NCI-H2171 treated with DMSO at 0.1 percent for 48 hours (cell line): ENCODE results near the gene ZBTB20.

ENCODE experiments used
- DNase-seq: peaks from one replicate; lab custom pipeline; 2025; lab: John Stamatoyannopoulos, UW

Gene ZBTB20

DNA sequence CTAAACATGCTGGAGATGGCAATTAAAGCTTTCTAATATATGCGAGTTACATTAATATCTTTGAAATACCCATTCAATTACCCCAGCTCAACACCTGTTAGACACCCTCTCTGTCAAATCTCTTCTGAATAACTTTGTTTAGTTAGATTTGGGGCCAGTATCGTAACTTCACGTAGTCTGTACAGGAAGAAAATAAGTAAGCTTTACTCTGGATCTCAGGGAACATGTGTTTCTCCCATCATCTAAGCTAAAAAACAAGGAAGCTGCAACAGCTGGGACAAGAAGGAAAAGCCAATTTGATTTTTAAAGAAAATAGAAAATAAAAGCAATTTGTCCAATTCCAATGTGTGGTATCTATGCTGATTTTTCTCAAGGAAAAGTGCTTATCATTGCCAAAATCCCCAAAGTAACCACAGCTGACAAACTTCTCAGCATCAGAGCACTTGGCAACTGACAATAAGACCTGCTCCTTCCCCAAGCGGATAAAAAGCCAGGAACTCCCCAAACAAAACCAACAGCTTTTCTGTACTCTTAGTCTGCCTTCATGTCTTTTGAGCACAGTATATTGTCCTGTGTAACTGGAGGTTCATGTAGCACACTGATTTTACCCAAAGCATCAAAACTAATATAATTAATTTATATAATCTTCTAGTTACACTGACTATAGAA is 279.1 kb downstream of the ZBTB20 start:
- DNase-seq, result no peak

GRCh38 chr3:114867359-114867758 is 279.7 kb downstream of the ZBTB20 start:
- no peak for DNase-seq

- no peak for DNase-seq
Measured at GRCh38 chr3:114866430-114866829, 280.7 kb downstream of the ZBTB20 start.

- DNase-seq, result no peak
Measured at GRCh38 chr3:114864970-114865369, 282.1 kb downstream of the ZBTB20 start.

DNA sequence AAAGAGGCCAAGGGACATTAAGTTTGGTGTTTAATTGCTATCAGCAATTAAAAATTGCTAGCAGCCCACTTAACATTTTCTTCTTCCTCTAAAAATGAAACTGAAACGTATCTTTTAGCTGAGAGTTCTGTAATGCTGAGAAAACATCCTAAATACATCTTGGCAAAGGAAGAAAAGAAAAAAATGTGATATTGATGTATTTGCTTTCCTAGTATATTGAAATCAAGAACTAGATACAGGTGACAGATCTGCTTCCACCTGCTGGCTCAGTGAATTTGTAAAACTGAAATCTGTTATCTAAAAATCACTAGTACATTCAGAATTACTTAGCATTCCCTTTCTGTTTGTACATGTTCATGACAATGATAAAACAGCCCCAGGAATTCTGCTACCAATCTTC is 283.2 kb downstream of the ZBTB20 start:
- DNase-seq, result peak; percentile 36

GRCh38 chr3:114861666-114862065 is 285.4 kb downstream of the ZBTB20 start:
- DNase-seq, result peak; percentile 88

DNA sequence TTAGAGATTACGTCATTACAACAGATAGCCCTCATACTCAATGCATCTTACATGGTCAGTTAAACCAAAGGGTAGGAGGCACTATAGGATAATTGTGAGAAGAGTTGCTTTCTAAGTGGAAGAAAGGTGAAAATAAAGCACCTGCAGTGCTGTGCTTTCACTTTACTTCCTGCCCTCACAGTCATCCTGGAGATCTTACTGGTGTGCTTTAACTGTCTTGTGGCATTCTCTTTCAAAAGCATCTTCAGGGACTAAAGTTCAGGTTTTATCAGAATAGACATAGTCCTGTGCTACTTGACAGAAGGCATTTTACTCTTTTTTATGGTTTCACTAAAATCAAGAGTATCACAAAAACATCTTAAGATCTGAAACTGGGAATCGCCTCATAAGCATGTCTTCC is 286.6 kb downstream of the ZBTB20 start:
- DNase-seq, result no peak

DNA sequence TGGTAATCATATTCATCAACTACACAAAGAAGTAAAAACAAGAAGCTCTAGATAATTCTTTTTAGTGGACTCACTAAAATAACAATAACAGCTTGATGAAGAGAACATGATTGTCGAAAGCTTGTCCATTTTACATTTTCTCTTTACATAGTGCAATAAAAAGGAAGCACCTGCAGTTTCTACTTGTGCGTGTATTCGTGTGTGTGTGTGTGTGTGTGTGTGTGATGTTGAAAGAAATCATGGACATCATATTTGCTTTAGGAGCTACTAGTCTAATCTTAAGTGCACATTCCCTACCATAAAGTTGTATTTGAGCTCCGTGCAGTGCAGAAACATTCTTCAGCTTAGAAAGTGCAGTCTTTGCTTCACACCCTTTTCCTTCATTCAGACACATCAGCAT is 288.8 kb downstream of the ZBTB20 start:
- DNase-seq, result no peak

DNA sequence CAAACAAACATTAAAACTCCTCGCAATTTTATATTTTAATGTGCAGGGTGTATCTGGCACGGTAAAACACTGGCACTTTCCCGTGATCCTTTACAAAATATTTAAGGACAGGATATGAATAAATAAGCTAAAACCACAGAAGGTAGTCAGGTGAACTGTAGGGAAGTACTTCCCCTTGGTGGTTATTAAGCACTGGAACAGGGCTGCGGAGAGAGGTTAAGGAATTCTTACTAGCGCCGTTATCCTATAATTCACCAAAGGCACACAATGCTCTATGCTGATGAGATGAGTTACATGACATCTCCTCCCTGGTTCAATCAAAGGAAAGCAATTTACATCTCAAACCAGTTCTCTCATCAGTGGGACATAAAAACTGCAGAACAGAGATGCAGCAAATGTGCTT is 289.8 kb downstream of the ZBTB20 start:
- DNase-seq, result no peak

DNA sequence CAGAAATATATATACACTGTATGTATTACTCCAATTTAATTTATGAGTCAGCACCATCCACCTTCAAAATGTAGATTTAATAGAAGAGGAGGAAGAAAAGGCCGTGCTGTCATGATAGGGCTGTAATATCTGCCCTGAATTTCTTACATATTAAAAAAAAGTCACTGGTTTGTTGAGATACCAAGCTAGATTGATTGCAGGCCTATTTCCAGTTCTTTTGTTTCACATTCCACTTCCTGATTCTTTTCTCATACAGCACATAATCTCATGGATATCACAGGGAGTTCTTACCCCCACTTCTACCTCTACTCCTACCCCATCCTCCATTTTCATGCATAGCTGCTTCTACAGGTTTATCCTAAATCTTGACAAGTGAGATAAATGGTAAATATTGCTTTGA is 290.3 kb downstream of the ZBTB20 start:
- no peak for DNase-seq

DNA sequence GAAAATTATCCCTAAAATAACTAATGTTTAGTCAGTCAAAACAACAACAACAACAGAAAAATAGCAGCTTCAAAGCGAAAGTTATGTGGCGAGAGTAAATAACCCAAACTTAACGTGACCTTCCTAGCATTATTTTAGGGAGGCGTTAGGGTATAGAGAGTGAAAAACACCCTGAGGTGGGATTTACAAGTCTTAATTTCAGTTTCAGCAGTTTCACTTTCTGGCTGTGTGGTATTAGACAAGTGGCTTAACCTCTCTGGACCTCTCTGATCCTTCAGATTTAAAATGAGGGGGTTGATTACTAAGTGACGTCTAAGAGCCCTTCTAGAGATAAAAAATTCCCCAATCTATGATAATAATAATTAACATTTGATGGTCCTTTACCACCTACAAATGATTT is 291.2 kb downstream of the ZBTB20 start:
- DNase-seq, result no peak

- no peak for DNase-seq
Measured at GRCh38 chr3:114852966-114853365, 294.1 kb downstream of the ZBTB20 start.

GRCh38 chr3:114850898-114851297 is 296.2 kb downstream of the ZBTB20 start:
- no peak for DNase-seq

DNA sequence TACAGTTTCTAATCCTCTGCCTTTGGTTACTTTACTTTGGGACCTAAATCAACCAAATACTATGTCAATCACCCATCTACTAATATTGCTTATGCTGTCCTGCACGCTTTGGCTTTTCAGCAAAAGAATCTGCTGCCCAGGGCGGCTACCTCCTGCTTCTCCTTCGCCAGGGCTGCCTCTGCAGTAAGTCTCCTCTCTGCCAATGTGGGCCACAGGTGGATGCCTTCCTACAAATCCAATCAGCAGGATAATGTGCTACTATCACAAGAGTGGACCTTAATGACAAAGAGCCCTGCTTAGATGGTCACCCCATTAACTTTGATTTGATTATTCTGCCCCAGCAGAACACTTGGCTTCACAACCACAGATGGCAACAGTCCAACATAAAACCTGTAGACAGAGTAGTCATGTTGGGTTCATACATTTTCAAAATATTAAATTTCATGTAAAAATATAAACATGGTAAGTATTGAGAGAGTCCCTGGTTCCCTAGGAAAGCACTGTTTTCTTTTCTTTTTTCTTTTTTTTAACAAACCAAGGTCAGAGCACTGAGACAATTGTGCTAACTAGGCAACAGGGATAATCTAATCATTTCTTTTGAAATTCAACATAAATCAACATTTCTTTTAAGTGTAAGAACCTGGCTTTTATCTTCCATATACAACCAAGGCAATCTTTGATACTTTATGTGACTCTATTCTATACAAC is 298.3 kb downstream of the ZBTB20 start:
- peak; percentile 53 for DNase-seq

DNA sequence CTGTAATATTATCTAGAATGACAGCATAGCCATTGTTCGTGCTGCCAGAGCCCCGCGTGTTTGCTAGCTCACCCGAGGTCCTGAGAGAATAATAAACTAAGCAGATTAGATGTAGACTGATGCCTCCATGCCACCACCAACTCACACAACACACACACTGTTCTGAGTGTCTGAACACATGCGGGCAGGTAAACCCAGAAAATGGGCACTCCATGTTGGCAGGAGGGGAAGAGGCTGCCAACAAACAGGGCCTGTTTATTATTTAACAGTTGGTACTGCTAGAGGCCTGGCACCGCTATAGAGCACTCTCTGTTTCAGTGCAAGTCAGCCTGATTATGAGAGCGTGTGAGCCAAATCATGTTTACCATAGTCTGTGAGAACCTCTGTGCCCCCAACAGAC is 299.0 kb downstream of the ZBTB20 start:
- peak; percentile 24 for DNase-seq

DNA sequence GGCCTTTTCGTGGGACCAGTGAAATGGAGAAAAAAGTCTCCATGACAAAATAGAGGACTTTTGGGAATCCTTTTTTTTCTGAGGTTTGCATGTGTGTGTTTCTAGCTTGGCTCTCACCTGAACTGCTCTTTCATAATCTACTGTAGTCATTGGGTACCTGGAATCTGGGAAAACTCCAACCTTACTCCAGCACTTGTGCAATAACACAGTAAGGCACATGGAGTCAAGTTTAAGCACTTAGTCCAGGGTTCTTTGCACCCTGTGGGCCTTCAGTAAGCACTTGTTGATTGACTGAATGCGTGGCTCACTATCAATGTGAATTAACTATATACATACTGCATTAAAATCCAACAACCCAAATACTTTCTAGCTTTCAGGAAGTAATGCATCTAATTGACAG is 299.5 kb downstream of the ZBTB20 start:
- no peak for DNase-seq

DNA sequence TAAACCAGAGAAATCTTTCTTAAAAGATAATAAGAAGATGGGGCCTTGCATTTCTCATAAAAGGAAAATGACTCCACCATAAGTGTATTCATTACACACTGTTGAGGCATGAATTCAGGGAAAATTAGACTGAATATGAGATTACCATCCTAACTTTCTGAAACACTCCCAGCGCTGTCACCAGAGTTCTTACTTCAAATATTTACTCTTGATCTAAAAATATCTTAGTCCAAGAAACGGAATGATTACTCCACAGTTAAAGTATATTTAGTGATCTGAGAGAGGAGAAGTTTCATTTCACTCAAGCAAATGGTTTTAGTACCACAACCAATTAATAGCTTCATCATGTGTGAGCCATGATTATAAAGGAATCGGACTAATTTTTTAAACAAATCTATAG is 300.3 kb downstream of the ZBTB20 start:
- DNase-seq, result no peak

- DNase-seq, result no peak
Measured at GRCh38 chr3:114846252-114846651, 300.8 kb downstream of the ZBTB20 start.

DNA sequence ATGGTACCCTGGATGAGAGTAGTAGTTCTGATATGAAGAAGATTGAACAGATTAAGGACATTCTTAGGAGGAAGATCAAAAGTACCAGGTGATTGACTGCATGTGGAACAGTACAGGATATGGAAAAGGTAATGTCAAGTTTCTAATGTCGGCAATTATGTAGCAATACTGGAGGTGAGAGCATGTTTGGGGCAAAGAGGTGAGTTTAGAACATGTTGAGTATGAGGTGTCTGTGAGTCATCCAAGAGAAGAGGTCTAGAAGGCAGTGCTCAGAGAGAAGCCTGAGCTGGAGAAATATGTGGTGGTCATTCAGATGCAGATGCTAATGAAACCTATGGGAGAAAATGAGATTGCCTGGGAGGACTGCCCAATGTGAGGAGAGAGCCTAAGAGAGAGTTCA is 305.6 kb downstream of the ZBTB20 start:
- no peak for DNase-seq

- peak; percentile 51 for DNase-seq
Measured at GRCh38 chr3:114839476-114839875, 307.6 kb downstream of the ZBTB20 start.

DNA sequence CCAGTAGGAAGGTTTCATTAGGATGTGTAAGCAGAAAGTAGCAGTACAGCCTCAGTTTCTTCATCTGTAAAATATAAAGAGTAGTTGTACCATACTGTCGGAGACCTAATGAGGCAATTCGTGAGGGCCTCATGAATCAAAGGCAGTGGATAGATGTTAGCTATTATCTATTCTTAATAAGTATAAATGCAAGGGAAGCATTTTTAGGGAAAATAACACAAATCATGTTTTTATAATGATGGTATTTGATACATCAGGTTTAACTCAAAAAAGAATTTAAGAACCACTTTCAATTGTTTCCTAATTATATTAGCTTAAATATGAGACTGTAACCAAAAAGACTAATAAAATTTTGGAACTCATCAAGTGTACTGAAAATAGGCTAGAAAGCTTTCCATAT is 309.1 kb downstream of the ZBTB20 start:
- no peak for DNase-seq

- no peak for DNase-seq
Measured at GRCh38 chr3:114834175-114834940, 312.7 kb downstream of the ZBTB20 start.

- no peak for DNase-seq
Measured at GRCh38 chr3:114831861-114832260, 315.2 kb downstream of the ZBTB20 start.
